Activated CD4-positive, alpha-beta T cell treated with anti-CD3 and anti-CD28 coated beads for 36 hours (primary cell): ENCODE results near the gene PLA2G3. TPM values are rescaled to one million over a fixed set of nuclear protein-coding genes. Genes with fewer than 3 reads are reported as not detected.
"Not testable (repeated sequence)": the region's sequence is repeated elsewhere in the genome, so short reads cannot be mapped to it uniquely, and the experiment has no call there.

Experiments used
- ATAC-seq: fragments of 200-7000 bp; cut with Tn5 transposase; one replicate; pipeline ENCODE4 v1.10.0; 2021; ENCODE audit warnings: mild to moderate bottlenecking, moderate library complexity
- CTCF ChIA-PET: fragments of 350-600 bp; sonication (Branson Sonifier 250); formaldehyde crosslinking; loops from one replicate; lab custom pipeline; 2021; ENCODE audit warnings: antibody characterized with exemption; lab: Charles Lee
- POLR2A ChIA-PET: fragments of 350-600 bp; sonication (Branson Sonifier 250); formaldehyde crosslinking; loops from one replicate; lab custom pipeline; 2021; ENCODE audit warnings: antibody characterized with exemption, inconsistent platforms; lab: Charles Lee
- DNase-seq: peaks from one replicate; pipeline ENCODE4 v3.0.0-alpha.2; 2020
- H3K27ac Mint-ChIP-seq: one replicate; pipeline ENCODE4 v1.8.0; 2021; ENCODE audit warnings: mixed read lengths
- H3K27me3 Mint-ChIP-seq: one replicate; pipeline ENCODE4 v1.8.0; 2021; ENCODE audit warnings: mixed read lengths
- H3K36me3 Mint-ChIP-seq: one replicate; pipeline ENCODE4 v1.8.0; 2021; ENCODE audit warnings: low read depth, mixed read lengths
- H3K4me1 Mint-ChIP-seq: one replicate; pipeline ENCODE4 v1.8.0; 2021; ENCODE audit warnings: mixed read lengths
- H3K4me3 Mint-ChIP-seq: one replicate; pipeline ENCODE4 v1.8.0; 2021; ENCODE audit warnings: mild to moderate bottlenecking, moderate library complexity, mixed read lengths
- H3K9me3 Mint-ChIP-seq: one replicate; pipeline ENCODE4 v1.8.0; 2021; ENCODE audit warnings: low read depth, mixed read lengths
- intact Hi-C, 2 experiments: fragments of 100-400 bp; cut with DNase I in 1 of 2; cut with micrococcal nuclease in 1 of 2; formaldehyde crosslinking; loops; one replicate each; pipeline versions ENCODE4 v1.14.2 to v1.15.1; 2022 to 2024; cut with DNase I, micrococcal nuclease
- total RNA-seq, 2 experiments: library from RNA; stranded (reverse); gene quantifications; one replicate each; pipeline ENCODE4 v1.2.3, GENCODE V29; 2021

Gene PLA2G3
- total RNA-seq, 2 experiments from 2014 or later, result not detected

GRCh38 chr22:31099841-31100761 is 40.2 kb downstream of the PLA2G3 start:
- Mint-ChIP-seq H3K27ac (no peak overlapping the region), H3K9me3 (no peaks in the 10 kb centered on the region), H3K27me3 (no peaks in the 10 kb centered on the region), H3K4me1 (no peaks in the 10 kb centered on the region), H3K4me3 (no peak overlapping the region), H3K36me3 (no peaks in the 10 kb centered on the region)
- ATAC-seq (no peak), DNase-seq (no peak)
- intact Hi-C loops, result no loop called here
- CTCF ChIA-PET, result interaction anchor here (1.2 kb wide), 1 partner anchor 17 kb away, joined by 3 read pairs; no protein-coding TSS in a partner anchor
- POLR2A ChIA-PET, result no interaction called here

GRCh38 chr22:31099386-31099785 is 40.9 kb downstream of the PLA2G3 start:
- Mint-ChIP-seq H3K4me3 (no peak overlapping the region), H3K4me1 (no peaks in the 10 kb centered on the region), H3K27me3 (no peaks in the 10 kb centered on the region), H3K27ac (no peak overlapping the region), H3K9me3 (no peaks in the 10 kb centered on the region), H3K36me3 (no peaks in the 10 kb centered on the region)
- DNase-seq (no peak), ATAC-seq (no peak)
- intact Hi-C loops, result no loop called here
- POLR2A ChIA-PET, result no interaction called here
- CTCF ChIA-PET, result interaction anchor here (0.6 to 1.2 kb wide), 3 partner anchors 17 to 498 kb away, joined by 3 to 4 read pairs (median 3); no protein-coding TSS in a partner anchor

GRCh38 chr22:31098632-31099110 is 41.6 kb downstream of the PLA2G3 start:
- Mint-ChIP-seq H3K4me3 (no peak overlapping the region), H3K36me3 (no peaks in the 10 kb centered on the region), H3K9me3 (no peaks in the 10 kb centered on the region), H3K27me3 (no peaks in the 10 kb centered on the region), H3K4me1 (no peaks in the 10 kb centered on the region), H3K27ac (no peak overlapping the region)
- intact Hi-C loops, result no loop called here
- ChIA-PET POLR2A (no interaction called here), CTCF (interaction anchor here (0.6 to 1.2 kb wide), 3 partner anchors 16 to 177 kb away, joined by 3 to 4 read pairs (median 3); no protein-coding TSS in a partner anchor)
- DNase-seq (no peak), ATAC-seq (no peak)

- intact Hi-C loops, result no loop called here
- no peaks in the 10 kb centered on the region for H3K36me3 Mint-ChIP-seq
- H3K27ac Mint-ChIP-seq, result no peak overlapping the region
- no peaks in the 10 kb centered on the region for H3K9me3 Mint-ChIP-seq
- H3K27me3 Mint-ChIP-seq, result no peaks in the 10 kb centered on the region
- POLR2A ChIA-PET, result no interaction called here
- CTCF ChIA-PET, result interaction anchor here (0.8 kb wide), 1 partner anchor 46 kb away, joined by 4 read pairs; no protein-coding TSS in a partner anchor
- H3K4me3 Mint-ChIP-seq, result no peak overlapping the region
- H3K4me1 Mint-ChIP-seq, result no peaks in the 10 kb centered on the region
- no peak for ATAC-seq
- no peak for DNase-seq
Measured at GRCh38 chr22:31097941-31098631, 42.2 kb downstream of the PLA2G3 start.

GRCh38 chr22:31097539-31097938 is 42.8 kb downstream of the PLA2G3 start:
- intact Hi-C loops, H3K36me3 Mint-ChIP-seq, ATAC-seq, POLR2A ChIA-PET, H3K27ac Mint-ChIP-seq, H3K9me3 Mint-ChIP-seq, H3K4me1 Mint-ChIP-seq, H3K4me3 Mint-ChIP-seq, CTCF ChIA-PET, H3K27me3 Mint-ChIP-seq, DNase-seq: not testable (repeated sequence)

GRCh38 chr22:31096657-31097279 is 43.5 kb downstream of the PLA2G3 start:
- ChIA-PET CTCF (interaction anchor here (1.8 kb wide), 1 partner anchor 11 kb away, joined by 13 read pairs; no protein-coding TSS in a partner anchor), POLR2A (no interaction called here)
- Mint-ChIP-seq H3K27ac (no peak overlapping the region), H3K9me3 (no peaks in the 10 kb centered on the region), H3K27me3 (no peaks in the 10 kb centered on the region), H3K4me1 (no peaks in the 10 kb centered on the region), H3K36me3 (no peaks in the 10 kb centered on the region), H3K4me3 (no peak overlapping the region)
- no peak for DNase-seq
- intact Hi-C loops, result no loop called here
- ATAC-seq, result no peak

GRCh38 chr22:31095637-31096249 is 44.6 kb downstream of the PLA2G3 start:
- POLR2A ChIA-PET, result no interaction called here

GRCh38 chr22:31094741-31095140 is 45.6 kb downstream of the PLA2G3 start:
- ChIA-PET POLR2A (no interaction called here), CTCF (interaction anchor here (1.3 kb wide), 1 partner anchor 13 kb away, joined by 4 read pairs; the partner anchor contains the start of gene SELENOM)
- Mint-ChIP-seq H3K4me1 (no peaks in the 10 kb centered on the region), H3K27me3 (no peaks in the 10 kb centered on the region), H3K36me3 (no peaks in the 10 kb centered on the region), H3K4me3 (no peak overlapping the region), H3K27ac (no peak overlapping the region), H3K9me3 (no peaks in the 10 kb centered on the region)
- ATAC-seq (no peak), DNase-seq (no peak)
- intact Hi-C loops, result no loop called here

More at GRCh38 chr22:31095637-31096249, 44.6 kb downstream of the PLA2G3 start:
- intact Hi-C loops, result no loop called here
- Mint-ChIP-seq H3K4me3 (no peak overlapping the region), H3K27ac (no peak overlapping the region), H3K9me3 (no peaks in the 10 kb centered on the region), H3K36me3 (no peaks in the 10 kb centered on the region), H3K27me3 (no peaks in the 10 kb centered on the region), H3K4me1 (no peaks in the 10 kb centered on the region)
- CTCF ChIA-PET, result interaction anchor here (0.5 to 1.8 kb wide), 5 partner anchors 10 to 118 kb away, joined by 3 to 13 read pairs (median 3); no protein-coding TSS in a partner anchor
- no peak for ATAC-seq
- DNase-seq, result no peak

GRCh38 chr22:31094021-31094551 is 46.2 kb downstream of the PLA2G3 start:
- DNase-seq (no peak), ATAC-seq (no peak)
- H3K36me3 Mint-ChIP-seq, result peaks cover under 1% of the 10 kb centered on the region
- H3K4me1 Mint-ChIP-seq, result no peaks in the 10 kb centered on the region
- H3K27me3 Mint-ChIP-seq, result no peaks in the 10 kb centered on the region
- no peaks in the 10 kb centered on the region for H3K9me3 Mint-ChIP-seq
- ChIA-PET CTCF (interaction anchor here (0.6 to 1.3 kb wide), 3 partner anchors 14 to 208 kb away, joined by 3 to 4 read pairs (median 3); partner anchors contain the start of gene SELENOM), POLR2A (no interaction called here)
- no peak overlapping the region for H3K4me3 Mint-ChIP-seq
- no peak overlapping the region for H3K27ac Mint-ChIP-seq
- intact Hi-C loops, result no loop called here

GRCh38 chr22:31093086-31093850 is 47.0 kb downstream of the PLA2G3 start:
- no peaks in the 10 kb centered on the region for H3K4me1 Mint-ChIP-seq
- CTCF ChIA-PET, result interaction anchor here (0.7 to 1.3 kb wide), 4 partner anchors 14 to 172 kb away, joined by 3 to 4 read pairs (median 3); partner anchors contain the start of gene SELENOM
- no peaks in the 10 kb centered on the region for H3K27me3 Mint-ChIP-seq
- ATAC-seq (no peak), DNase-seq (no peak)
- H3K9me3 Mint-ChIP-seq, result no peaks in the 10 kb centered on the region
- intact Hi-C loops, result no loop called here
- H3K4me3 Mint-ChIP-seq, result no peak overlapping the region
- no peak overlapping the region for H3K27ac Mint-ChIP-seq
- POLR2A ChIA-PET, result no interaction called here
- peaks cover 2% of the 10 kb centered on the region for H3K36me3 Mint-ChIP-seq
